HG03469 (cell line): ENCODE results near the gene ABCA2.

Source experiments
- ATAC-seq: cut with Tn5 transposase; IDR thresholded peaks from one replicate; pipeline ENCODE4 v1.9.1; 2021; ENCODE audit warnings: mild to moderate bottlenecking, moderate library complexity, moderate number of reproducible peaks; ENCODE audit not compliant: unreplicated experiment

ABCA2 gene

DNA sequence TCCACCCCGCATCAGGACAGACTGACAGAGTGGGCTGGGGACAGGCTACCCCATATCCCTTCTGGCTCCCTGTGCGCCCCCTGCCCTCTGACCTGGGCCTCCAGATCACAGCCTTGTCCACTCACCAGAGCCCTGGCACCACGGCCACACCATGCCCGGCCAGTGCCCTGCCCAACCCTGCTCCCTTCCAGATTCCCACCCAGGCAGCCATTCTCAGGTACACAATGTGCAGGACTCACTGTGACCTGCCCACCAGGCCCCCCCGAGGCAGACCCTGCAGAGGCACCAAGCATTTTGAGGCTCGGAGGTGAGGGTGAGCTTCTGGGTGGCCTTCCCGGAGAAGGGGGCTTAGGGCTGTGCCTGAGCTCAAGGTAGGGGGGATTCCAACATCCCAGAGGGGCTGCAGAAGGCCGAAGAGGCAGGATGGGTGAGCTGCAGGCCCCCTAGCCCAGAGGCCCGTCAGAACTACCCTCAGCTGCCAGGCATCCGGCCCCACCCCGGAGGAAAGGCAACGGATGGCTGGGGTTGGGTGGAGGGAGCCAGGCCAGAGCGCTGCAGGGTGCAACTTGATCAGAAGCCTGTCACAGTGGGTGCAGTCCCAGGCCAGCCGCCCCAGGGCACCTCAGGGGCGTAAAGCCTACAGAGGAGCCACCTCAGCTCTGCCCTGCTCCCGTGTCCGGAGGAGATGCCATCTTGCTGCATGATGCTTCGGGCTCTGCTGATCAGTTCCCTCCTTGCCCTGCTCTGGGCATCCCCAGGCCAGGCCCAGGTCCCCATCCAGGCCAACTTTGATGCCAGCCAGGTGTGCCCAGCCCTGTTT, 45.6 kb downstream of the ABCA2 start, which contains the start of gene LCNL1:
Gene LCNL1, plus strand, starts transcription at position 762 of the 820 bp plus-strand sequence. CDS start 594 bp downstream, outside the sequence.
- no peak for ATAC-seq

DNA sequence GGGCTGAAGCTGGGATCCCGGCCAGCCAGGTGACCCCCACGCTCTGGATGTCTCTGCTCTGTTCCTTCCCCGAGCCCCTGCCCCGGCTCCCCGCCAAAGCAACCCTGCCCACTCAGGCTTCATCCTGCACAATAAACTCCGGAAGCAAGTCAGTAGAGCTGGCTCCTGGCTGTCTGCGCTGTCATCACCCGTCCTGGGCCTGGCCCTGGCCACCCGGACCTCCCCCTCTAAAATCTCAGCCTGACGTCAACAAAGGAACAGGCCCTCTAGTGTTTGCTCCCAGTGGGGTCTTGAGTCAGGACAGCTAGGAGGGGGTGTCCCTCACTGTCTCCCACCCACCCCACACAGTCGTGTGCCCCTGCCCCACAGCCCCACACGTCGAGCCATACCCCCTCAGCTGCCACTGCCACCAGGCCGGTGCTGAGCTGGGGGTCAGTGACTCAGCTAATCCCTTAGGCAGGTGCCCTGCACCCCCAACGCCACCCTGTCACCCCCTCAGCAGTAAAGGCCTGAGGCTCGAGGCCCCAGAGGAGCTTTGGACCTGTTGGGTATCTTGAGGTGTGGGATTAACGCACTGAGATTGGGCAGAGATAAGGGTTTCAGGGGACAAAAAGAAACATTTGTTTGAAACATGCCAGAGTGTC, 46.3 kb downstream of the ABCA2 start:
- ATAC-seq: no peak

DNA sequence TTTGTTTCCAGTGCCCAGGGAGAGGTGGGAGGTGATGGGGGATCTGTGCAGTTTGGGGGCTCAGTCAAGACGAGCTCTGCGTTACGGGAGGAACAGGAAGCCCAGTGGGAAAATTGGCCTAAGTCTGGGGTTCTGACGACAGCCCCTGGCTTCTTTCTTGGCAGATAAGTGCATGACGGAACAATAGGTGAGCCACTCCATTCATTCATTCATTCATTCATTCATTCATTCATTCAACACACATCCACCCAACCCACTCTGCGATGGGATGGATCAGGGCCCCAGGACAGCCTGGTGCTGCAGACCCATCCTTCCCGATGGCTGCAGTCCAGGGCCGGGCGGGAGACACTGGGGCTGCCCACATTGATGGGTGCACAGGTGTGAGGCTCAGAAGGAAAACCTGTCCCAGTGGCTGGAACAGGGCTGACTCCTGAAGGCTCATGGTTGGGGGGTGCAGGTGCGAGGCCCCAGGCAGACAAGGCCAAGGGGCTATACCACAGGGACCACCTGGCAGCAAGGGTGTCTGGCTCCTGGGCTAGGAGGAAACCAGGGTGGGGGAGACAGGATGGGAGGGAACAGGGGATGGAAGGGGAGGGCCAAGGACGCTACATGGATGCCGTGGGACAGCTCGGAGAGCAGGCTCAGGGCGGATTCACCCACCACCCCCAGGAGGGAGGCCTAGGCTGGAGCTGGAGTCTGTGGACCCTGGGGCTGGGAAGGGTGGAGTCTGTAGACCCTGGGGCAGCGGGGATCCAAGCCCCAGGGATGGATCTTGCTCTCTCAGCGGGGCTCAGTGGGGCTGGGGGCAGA, 47.2 kb downstream of the ABCA2 start:
- ATAC-seq: no peak

DNA sequence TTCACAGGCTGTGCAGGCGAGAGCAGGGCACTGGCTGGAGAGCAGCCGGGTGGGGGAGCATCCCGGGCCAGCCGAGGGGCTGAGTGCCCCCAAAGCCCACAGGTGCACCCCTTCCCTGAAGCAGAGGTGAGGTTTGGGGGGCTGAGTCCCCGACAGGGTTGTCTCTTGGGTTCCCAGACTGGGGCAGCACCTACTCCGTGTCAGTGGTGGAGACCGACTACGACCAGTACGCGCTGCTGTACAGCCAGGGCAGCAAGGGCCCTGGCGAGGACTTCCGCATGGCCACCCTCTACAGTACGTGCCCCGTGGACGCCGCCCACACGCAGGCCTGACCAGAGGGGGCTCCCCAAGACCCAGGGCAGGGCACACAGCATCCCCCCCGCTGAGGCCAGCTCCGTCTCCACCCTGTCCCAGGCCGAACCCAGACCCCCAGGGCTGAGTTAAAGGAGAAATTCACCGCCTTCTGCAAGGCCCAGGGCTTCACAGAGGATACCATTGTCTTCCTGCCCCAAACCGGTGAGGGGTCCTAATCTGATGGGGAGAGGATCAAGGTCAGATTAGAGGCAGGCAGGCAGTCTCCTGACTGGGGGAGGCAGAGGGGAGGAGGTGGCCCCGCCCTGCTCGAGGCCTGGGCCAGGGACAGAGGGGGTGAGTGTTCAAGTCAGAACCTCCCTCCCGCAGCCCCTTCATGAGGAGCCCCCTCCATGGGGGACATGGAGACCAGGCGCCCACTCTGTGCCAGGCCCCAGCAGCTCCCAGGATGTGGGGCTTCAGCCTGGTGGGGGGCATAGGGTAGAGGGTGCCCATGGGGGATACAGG, 48.1 kb downstream of the ABCA2 start:
- ATAC-seq: no peak

DNA sequence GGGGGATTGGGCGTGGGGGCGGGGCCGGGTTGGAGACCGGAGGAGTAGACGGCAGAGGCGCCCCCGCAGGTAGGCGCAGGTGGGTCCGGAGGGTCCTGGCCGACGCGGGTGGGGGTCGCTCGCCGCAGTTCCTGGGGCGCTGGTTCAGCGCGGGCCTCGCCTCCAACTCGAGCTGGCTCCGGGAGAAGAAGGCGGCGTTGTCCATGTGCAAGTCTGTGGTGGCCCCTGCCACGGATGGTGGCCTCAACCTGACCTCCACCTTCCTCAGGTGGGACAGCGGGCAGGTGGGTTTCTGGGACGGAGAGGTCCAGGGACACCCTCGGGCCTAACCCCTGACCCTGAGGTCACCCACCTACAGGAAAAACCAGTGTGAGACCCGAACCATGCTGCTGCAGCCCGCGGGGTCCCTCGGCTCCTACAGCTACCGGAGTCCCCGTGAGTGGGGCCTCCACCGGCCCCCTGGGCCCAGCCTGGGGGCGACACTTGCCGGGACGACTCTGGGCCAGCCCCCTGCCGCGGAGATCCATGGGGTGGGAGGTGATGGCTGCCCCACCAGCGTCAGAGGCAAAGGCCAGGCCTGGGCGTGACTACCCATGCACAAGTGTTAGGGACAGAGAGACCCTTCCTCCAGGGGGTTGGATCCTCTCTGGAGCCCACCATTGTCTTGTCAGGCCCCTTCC, 49.0 kb downstream of the ABCA2 start:
- no peak for ATAC-seq

DNA sequence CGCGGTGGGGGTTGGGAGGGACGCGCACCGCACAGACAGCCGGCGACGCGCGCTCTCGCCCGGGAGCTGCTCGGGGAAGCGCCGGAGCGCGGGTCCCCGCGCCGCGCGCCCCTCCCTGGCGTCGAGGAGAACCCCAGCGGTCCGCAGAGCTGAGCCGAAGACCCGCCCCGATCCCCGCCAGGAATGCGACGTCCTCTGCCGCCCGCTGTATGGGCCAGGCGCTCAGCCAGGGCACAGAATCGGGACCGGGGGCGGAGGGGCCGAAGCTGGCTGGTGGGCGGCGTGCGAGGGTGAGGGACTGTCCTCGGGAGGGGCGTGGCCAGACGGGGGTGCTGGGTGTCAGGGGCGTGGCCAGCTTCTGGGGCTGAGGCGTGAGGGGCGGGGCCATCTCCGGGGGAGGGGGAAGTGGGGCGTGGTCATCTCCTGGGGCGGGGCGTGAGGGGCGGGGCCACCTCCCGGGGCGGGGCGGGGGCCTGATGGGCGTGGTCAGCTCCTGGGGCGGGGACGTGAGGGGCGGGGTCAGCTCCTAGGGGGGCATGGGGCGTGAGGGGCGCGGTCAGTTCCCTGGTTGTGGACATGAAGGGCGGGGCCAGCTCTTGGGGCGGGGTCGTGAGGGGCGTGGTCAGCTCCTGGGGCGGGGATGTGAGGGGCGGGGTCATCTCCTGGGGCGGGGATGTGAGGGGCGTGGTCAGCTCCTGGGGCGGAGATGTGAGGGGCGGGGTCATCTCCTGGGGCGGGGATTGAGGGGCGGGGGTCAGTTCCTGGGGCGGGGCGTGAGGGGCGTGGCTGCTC, 49.8 kb downstream of the ABCA2 start:
- ATAC-seq: no peak

DNA sequence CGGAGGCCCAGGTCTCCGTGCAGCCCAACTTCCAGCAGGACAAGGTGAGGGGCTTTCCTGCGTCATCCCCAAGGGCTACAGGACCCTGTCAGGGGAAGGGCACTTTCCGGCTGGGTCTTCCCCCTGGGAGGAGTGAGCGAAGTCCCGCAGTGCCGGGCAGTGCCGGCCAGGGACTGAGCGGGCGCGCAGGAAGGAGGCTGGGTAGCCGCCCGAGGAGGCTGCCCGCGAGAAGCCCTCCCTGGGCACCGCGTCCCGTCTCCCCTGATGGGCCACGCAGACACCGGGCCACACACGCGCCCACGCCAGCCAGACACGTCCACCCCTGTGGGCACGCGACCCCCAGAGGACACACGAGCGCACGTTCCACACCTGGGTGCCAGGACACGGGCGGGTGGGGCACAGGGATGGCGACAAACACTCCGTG, 50.4 kb downstream of the ABCA2 start:
- ATAC-seq: no peak

DNA sequence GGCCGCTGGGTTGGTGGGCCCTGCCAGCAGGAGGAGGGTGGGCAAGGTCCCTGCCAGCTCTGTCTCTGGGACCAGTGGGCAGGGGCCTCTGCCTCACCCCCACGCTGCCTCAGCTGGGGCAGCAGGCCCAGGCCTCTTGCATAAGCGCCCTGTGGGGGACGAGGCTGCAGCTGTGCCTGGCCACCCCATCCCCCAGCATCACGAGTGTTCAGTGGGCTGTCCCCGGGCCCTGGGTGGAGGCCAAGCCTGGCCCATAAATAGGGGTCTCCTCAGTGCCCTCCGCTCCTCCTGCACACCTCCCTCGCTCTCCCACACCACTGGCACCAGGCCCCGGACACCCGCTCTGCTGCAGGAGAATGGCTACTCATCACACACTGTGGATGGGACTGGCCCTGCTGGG, 50.8 kb downstream of the ABCA2 start, which contains the start of gene PTGDS:
Gene PTGDS, plus strand, starts transcription at position 282 of the 400 bp plus-strand sequence. Its CDS starts 75 bp downstream, at position 357.
- no peak for ATAC-seq

DNA sequence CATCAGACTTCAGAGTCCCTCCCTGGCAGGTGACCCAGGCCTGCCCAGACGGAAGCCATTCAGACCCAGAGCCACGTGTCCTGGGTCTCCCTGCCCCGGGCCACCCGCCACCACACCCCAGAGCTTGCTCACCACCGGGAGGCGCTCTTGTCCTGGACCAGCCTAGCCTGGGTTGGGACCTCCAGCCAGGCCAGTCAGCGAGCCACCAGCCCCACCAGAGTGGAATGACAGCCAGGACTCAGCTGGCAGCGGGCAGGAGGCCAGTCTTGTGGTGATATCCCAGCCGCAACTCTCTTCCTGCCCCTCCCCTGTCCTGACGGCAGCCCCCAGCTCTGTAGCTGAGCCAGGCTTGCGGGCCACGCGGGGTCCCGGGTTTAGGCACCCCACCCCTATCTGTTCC, 52.4 kb downstream of the ABCA2 start:
- no peak for ATAC-seq

DNA sequence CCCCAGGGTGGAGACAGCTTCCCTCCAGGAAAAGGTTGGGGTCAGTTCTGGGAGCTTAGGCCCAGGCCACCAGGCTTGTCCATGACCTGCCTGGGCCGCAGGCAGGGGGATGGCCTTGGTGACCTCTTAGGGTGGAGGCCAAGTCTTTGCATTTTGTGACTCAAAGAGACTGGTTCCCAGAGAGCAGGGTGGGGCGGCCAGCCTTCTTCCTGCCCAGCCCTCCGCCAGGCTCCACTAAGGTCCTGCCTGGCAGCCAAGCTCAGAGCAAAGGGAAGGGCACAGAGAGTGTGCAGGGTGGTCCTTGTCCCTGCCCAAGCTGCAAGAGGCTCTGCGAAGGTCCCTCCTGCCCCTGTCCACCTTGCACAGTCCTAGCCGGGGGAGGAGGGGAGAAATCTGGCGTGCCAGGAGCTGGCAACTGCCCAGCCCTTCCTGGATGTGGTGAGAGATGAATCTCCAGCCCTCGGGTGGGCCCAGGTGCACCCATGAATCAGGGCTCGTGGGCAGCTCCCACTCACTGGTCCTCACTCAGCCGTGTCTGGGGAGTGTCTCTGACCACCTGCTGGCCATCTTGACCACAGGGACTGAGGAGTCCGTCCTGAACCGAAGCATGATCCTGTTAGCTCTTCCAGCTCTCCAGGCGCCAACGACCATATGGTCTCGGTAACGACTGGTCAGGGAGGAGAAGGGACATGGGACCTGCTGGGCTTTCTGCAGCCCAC, 53.1 kb downstream of the ABCA2 start:
- no peak for ATAC-seq

DNA sequence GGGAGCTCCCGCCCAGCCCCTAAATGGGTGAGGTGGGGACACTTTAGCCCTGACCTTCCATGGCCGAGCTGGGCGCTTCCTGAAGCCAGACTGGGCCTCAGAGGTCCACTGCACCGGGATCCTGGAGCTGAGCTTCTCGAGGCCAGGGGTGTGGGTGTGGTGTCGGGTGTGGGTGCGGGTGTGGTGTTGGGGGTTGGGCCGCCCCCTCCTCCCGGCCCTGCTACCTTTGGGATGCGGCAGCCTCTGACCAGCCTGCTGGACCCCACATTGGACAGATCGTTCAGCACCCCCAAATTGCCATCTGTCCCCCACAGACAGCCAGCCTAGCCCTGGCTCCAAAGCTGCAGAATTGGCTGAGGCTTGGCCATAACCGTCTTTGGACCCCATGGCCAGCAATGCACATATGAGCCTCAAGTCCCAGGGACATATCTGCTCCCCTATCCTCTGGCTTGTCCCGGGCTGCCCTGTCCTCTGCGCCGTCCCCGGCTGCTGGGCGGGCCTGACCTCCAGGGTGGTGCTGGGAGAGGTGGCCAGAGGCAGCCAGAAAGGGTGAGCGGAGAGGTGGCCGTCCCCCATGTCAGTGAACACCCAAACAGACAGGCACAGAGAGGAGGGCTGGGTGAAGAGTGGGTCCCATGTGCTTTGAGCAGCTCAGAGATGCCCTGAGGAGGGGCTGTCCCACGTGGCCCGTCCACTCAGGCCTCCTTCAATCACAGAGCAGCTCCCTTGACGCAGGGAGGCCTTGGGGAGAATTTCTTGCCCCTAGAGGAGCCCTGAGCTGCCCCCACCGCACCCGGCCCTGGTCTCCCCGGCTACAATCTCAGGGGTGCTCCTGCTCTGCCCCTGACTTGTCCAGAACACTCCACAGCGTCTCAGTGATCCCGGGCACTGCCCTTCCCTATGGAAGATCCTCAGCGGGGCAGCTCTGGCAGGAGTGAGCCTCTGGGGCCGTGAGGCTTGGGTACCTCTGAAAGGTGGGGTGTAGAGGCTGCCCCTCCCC, 54.1 kb downstream of the ABCA2 start:
- no peak for ATAC-seq

DNA sequence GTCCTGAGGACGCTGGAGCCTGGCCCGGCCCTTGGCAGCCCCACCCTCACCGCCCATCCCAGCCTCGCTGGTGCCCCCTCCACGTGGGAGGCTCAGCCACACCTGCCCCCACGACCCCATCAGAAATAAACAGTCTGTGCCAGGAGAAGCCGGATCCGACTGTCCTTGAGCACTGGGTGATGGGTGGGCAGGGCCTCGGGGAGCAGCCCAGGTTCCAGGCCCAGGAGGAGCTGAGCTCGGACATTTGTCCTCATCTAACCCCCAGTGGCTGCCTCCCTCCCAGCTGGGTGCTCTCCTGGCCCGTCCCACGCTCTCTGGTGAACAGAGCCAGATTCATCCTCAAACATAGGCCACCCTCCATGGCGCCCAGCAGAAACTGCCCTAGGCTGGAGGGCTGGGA, 55.3 kb downstream of the ABCA2 start:
- no peak for ATAC-seq

DNA sequence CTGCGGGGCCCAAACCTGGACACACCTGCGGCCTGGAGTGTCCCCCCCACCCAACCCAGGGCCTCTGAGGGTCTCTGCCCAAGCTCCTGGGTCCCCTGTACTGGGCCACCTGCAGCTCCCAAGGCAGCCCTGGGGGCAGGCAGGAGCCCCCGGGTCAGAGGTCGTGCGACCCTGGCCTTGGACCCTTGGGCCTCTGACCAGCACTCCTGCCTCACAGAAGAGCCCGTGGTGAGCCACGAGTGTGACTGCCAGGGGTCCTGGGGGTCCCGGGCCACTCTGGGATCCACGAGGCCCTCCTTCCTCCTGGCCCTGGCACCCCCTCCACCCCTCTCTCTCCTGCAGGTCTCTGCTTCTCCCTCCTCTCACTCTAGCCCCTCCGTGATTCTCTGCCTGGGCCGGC, 55.7 kb downstream of the ABCA2 start:
- ATAC-seq: no peak

DNA sequence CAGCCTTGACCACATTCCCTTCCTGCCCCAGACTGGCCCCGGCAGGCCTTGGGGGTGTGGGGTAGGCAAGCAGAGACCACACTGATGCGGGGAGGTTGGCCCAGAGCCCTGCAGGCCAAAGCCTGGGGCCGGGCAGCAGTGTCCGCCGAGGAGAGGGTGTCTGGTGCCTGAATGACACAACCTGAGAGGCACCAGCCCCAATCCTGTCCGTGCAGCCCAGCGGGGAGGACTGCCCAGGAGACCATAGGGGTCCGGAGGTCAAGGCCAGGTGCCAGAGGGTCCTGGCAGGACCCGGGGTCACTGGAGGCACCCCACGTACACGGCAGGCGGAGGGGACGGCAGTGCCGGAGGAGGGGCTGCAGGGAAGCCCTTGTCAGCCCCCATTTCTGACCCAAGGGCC, 56.3 kb downstream of the ABCA2 start:
- ATAC-seq: no peak

DNA sequence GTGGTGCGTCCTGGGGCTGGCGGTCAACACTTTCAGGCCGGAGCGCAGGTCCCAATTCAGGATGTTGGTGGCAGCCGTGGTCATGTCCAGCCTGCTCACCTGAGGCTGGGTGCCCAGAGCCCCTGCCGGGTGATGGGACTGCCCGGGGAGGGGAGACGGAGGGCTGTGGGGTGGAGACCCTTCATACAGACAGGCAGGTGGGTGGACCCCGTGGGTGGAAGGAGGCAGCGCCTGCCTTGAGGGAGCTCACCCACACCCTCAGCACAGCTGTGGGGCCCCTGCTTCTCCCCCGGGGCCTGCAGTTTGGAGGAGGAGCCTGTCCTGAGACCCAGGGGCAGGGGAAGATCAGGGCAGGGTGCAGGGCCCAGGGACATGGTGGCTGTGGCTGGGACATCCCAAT, 57.7 kb downstream of the ABCA2 start:
- ATAC-seq: no peak

DNA sequence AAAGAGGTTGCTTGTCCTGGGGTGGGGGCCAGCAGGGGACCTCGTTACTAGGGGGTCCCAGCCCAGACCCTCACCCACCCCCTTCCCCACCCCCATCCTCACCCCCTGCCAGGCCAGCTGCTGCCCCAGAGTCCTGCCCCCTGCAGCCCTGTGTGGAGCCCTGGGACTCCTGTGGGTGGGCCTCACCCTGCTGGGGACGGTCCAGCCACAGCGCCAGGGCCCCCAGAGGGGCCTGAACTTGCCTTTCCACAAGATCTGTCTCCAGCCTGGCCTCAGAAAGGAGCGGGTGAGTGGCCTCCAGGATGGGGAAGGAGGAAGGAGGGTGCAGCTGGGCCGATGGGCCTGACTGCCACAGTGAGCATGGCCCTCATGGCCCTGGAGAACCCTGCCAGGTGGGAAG, 58.3 kb downstream of the ABCA2 start:
- ATAC-seq: no peak

DNA sequence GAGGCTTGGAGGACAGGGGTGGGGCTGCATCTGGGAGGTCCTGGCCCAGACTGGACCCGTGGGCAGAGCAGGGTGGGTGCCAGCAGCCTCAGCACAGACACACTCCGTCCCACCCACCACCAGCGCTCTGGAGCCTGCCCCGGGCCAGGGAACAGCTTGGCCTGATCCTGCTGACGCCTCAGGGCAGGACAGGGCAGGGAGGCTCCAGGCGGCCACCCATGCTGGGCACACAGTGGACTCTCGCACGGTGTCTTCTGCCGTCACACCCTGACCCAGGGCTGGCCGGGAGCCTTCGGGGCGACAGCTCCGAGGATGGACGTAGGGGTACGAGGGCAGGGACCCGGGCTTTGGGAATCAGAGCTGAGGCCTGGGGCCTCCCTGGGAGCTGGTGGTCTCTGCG, 58.9 kb downstream of the ABCA2 start:
- ATAC-seq: no peak
